ENCODE measurements around the gene GHR.

DNA sequence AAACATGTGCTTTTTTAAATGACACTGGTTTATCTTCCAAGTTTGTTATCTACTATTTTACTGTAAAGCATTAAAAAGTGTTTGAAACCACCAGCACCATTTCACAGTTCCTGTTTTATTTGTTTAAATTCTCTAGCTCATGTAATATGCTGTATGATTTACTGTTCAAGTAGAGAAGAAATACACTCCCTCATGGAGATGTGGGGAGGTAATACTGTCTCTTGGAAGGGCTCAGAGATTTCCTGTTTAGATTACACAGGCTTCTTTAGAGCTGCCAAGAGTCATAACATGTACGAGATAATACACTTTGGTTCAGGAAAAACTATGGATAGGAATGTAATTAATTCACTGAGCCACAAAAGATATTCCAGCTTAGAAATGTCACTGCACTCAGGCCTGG is 198.4 kb downstream of the GHR start:
- no peak for TF ChIP-seq POLR2A (IDR thresholded peaks at IDR 0.05)
- TF ChIP-seq, protein P1, sequence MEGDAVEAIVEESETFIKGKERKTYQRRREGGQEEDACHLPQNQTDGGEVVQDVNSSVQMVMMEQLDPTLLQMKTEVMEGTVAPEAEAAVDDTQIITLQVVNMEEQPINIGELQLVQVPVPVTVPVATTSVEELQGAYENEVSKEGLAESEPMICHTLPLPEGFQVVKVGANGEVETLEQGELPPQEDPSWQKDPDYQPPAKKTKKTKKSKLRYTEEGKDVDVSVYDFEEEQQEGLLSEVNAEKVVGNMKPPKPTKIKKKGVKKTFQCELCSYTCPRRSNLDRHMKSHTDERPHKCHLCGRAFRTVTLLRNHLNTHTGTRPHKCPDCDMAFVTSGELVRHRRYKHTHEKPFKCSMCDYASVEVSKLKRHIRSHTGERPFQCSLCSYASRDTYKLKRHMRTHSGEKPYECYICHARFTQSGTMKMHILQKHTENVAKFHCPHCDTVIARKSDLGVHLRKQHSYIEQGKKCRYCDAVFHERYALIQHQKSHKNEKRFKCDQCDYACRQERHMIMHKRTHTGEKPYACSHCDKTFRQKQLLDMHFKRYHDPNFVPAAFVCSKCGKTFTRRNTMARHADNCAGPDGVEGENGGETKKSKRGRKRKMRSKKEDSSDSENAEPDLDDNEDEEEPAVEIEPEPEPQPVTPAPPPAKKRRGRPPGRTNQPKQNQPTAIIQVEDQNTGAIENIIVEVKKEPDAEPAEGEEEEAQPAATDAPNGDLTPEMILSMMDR (IDR thresholded peaks at IDR 0.05 in 8 of 11, conservative IDR thresholded peaks at IDR 0.05 in 3 of 11) = no peak

Data from spleen (tissue), 7 donors.